Activated naive CD4-positive, alpha-beta T cell treated with anti-CD3 and anti-CD28 coated beads, Interleukin-2, amount 50 U/mL, for 24 hours (primary cell): ENCODE measurements around the gene GDF2.

Source experiments
- H3K27ac Mint-ChIP-seq: one replicate; pipeline ENCODE4 v1.8.0; 2021; ENCODE audit warnings: mild to moderate bottlenecking, mixed read lengths
- H3K27me3 Mint-ChIP-seq: one replicate; pipeline ENCODE4 v1.8.0; 2021; ENCODE audit warnings: mixed read lengths
- H3K36me3 Mint-ChIP-seq: one replicate; pipeline ENCODE4 v1.8.0; 2021; ENCODE audit warnings: mixed read lengths
- H3K4me1 Mint-ChIP-seq: one replicate; pipeline ENCODE4 v1.8.0; 2021; ENCODE audit warnings: mixed read lengths
- H3K4me3 Mint-ChIP-seq: one replicate; pipeline ENCODE4 v1.8.0; 2021; ENCODE audit warnings: mild to moderate bottlenecking, mixed read lengths
- H3K9me3 Mint-ChIP-seq: one replicate; pipeline ENCODE4 v1.8.0; 2021; ENCODE audit warnings: mixed read lengths

The GDF2 gene

DNA sequence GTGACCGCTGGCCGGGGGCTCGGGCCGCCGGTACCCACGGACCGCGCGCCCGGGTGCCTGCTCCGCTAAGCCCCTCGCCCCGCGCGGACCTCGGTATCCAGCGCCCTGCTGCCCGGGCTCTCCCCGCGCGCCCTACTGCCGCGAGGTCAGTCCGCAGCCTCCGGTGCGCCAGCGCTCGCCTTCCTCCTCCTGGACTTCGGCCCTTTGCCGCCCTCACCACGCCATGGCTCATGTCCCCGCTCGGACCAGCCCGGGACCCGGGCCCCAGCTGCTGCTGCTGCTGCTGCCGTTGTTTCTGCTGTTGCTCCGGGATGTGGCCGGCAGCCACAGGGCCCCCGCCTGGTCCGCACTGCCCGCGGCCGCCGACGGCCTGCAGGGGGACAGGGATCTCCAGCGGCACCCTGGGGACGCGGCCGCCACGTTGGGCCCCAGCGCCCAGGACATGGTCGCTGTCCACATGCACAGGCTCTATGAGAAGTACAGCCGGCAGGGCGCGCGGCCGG lies 21.8 kb upstream of the GDF2 start:
- no peaks in the 10 kb centered on the region for H3K9me3 Mint-ChIP-seq
- H3K4me3 Mint-ChIP-seq, result peak overlapping the region; percentile 82
- H3K27me3 Mint-ChIP-seq, result peaks cover 4% of the 10 kb centered on the region
- H3K4me1 Mint-ChIP-seq, result peaks cover 34% of the 10 kb centered on the region
- H3K36me3 Mint-ChIP-seq, result no peaks in the 10 kb centered on the region
- no peak overlapping the region for H3K27ac Mint-ChIP-seq

DNA sequence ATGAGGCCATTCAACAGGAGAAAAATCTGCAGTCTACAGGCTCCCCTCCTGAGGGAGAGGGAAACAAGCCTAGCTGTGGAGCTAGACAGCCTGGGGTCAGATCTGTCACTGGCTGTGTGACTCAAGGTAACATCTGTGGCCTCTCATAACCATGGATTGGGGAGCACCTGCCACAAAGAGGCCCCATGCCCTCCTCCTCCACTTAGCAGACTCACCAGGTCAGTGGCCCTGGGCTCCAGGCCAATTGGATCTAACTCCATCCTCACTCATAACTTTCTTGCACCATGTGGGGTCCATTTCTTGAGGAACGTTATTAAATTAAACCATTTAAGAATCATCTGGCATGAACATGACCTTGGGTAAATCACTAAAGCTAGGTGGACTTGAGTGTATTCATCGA lies 20.4 kb upstream of the GDF2 start:
- peak overlapping the region; percentile 23 for H3K4me3 Mint-ChIP-seq
- peaks cover 39% of the 10 kb centered on the region for H3K4me1 Mint-ChIP-seq
- H3K27ac Mint-ChIP-seq, result no peak overlapping the region
- no peaks in the 10 kb centered on the region for H3K36me3 Mint-ChIP-seq
- H3K27me3 Mint-ChIP-seq, result peaks cover 4% of the 10 kb centered on the region
- H3K9me3 Mint-ChIP-seq, result no peaks in the 10 kb centered on the region

DNA sequence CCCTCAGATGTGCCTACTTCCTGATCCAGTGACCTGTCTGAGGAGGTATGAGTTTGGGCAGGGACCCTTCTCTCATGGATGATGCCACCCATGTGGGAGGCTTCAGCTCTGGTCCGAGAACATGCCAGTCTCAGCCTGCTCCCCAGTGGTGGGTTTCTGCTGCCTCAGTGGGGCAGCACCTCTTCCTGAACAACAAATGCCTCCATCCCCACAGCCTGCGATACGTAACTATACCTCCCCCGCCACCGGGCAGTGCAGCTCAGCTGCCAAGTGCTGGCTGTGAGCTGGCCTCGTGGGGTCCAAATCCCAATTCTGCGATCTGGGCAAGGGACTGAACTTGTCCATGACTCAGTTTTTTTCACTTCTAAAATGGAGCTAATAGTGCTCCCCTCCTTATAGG lies 19.1 kb upstream of the GDF2 start:
- Mint-ChIP-seq H3K4me3 (peak overlapping the region; percentile 43), H3K27ac (no peak overlapping the region), H3K36me3 (no peaks in the 10 kb centered on the region), H3K27me3 (peaks cover 4% of the 10 kb centered on the region), H3K4me1 (peaks cover 47% of the 10 kb centered on the region), H3K9me3 (no peaks in the 10 kb centered on the region)

DNA sequence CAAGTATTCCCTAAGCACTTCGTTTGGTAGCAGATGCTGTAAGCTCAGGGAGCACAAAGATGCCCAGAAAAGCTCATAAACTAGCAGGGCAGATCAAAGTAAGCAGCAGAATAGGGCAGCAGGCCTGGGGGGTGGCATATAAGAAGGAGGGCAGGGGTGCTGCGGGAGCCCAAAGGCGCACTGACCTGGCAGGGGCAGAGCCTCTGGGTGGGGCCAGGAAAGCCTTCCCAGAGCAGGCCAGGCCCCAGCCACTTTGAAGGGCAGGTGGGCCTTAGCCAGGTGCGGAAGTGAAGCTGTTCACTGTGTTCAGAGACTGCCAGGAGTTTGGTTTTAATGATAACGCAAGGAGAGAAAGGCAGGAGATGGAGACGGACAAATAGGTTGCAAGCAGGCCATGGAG lies 18.4 kb upstream of the GDF2 start:
- H3K9me3 Mint-ChIP-seq, result no peaks in the 10 kb centered on the region
- no peaks in the 10 kb centered on the region for H3K36me3 Mint-ChIP-seq
- no peak overlapping the region for H3K4me3 Mint-ChIP-seq
- H3K4me1 Mint-ChIP-seq, result peaks cover 47% of the 10 kb centered on the region
- H3K27ac Mint-ChIP-seq, result no peak overlapping the region
- H3K27me3 Mint-ChIP-seq, result peaks cover 4% of the 10 kb centered on the region

DNA sequence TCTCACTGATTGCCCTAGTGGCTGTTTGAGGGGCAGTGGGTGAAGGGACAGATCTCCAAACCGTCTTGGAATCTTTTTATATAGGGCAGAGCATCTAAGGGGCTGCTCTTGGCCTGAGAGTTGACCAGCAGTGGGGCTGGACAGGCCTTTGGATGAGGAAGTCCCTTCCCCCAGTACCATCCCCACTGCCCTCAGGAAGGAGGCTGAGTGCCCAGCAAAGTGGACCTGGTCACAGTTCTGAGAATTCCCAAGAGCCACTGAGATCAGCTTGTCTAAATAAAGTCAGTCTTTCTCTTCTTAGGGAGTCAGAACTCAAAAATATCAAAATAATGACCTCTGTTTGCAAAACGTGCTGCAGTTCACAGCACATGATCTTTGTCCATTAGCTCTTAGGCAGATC lies 16.7 kb upstream of the GDF2 start:
- H3K36me3 Mint-ChIP-seq, result no peaks in the 10 kb centered on the region
- H3K9me3 Mint-ChIP-seq, result no peaks in the 10 kb centered on the region
- H3K27me3 Mint-ChIP-seq, result peaks cover 2% of the 10 kb centered on the region
- peaks cover 49% of the 10 kb centered on the region for H3K4me1 Mint-ChIP-seq
- no peak overlapping the region for H3K27ac Mint-ChIP-seq
- H3K4me3 Mint-ChIP-seq, result no peak overlapping the region

DNA sequence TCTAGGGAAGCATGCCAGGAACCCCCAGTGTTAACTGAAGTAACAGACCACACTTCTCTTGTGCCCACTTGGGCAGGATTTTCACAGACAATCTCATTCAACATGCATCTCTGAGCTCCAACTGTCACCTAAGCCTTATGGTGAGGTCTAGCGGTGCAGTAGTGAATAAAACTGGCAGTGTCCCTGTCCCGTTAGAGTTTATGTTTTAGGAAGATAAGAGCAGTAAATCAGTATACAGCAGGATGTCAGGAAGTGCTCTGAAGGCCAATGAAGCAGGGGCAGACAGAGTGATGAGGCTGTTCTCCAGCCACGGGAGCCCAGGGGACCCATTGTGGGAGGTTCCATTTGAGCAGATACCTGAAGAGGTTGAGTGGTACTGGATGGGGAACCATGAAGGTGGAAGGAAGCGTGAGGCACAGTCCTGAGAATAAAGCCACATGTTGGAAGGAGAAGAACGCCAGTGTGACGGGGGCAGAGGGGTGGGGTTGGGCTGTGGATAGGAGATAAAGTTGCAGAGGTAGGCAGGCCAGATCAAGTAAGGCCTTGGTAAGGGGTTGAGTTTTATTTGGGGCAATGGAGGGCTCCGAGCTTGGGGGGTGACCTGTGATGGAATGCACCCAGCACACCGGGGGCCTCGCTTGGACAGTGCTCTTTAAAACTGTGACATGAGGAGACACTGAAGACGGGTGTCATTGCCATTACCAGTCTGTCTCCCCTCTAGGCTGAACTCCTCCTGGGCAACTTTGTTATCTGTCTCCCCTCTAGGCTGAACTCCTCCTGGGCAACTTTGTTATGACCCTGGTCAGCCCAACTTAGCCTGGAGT lies 15.7 kb upstream of the GDF2 start:
- Mint-ChIP-seq H3K4me1 (peaks cover 53% of the 10 kb centered on the region), H3K9me3 (no peaks in the 10 kb centered on the region), H3K27ac (no peak overlapping the region), H3K27me3 (no peaks in the 10 kb centered on the region), H3K36me3 (no peaks in the 10 kb centered on the region), H3K4me3 (no peak overlapping the region)

DNA sequence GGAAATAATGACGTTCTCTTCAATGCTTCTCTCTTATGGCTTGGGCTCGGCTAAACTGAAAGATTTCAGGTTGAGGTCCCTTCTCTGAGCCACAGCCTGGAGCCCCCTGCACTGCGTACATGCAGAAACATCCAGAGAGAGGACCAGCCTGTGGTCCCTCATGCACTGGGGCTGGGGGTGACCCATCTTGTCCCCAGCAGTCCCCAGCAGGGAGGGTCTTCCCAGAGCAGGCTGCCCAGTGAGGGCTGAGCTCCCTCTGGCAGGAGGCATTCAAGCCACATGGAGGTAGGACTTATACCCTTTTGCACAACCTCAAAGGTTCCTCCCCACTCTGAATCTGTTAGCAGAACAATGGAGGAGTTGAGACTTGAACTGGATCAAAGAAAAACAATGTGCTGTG lies 14.9 kb upstream of the GDF2 start:
- Mint-ChIP-seq H3K36me3 (no peaks in the 10 kb centered on the region), H3K4me1 (peaks cover 52% of the 10 kb centered on the region), H3K9me3 (no peaks in the 10 kb centered on the region), H3K27ac (no peak overlapping the region), H3K27me3 (no peaks in the 10 kb centered on the region), H3K4me3 (no peak overlapping the region)

DNA sequence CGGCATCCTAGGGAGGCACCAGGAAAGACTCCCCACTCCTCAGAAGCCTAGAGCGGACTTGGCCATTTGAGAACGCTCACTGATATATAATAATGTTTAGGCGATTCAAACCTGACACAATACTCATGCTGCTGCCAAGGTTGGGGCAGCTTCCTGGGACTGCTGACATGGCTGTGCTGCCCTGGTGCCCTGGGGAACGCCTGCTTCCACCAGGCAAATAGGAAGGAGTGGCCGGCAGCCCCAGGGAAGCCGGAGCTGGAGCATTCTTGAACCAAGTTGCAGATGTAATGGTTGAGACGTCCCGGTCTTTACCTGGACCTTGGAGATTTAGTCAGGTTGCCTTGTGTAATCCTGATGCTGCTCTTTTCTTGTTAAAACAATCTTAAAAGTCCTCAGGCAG lies 13.5 kb upstream of the GDF2 start:
- Mint-ChIP-seq H3K4me3 (no peak overlapping the region), H3K4me1 (peaks cover 43% of the 10 kb centered on the region), H3K27me3 (no peaks in the 10 kb centered on the region), H3K9me3 (no peaks in the 10 kb centered on the region), H3K27ac (no peak overlapping the region), H3K36me3 (no peaks in the 10 kb centered on the region)

DNA sequence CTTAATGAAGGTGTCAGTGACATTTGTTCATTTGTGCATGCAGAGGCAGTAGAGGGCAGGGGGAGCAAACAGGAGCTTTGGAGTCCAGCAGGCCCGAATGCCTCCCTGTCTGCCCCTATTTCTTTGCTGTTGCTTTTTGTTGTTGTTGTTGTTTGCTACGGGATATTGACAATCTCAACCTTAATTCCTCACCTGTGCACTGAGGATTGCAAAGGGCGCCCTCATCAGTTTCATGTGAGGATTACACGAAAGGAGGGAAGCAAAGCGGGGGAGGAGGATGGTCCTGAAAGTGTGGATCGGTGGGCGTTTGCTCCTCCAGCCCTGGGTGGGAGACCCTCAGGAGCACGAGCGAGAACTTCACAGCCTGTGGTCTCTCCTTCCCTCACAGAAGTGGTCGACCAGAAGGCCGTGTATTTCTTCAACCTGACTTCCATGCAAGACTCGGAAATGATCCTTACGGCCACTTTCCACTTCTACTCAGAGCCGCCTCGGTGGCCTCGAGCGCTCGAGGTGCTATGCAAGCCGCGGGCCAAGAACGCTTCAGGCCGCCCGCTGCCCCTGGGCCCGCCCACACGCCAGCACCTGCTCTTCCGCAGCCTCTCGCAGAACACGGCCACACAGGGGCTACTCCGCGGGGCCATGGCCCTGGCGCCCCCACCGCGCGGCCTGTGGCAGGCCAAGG lies 12.7 kb upstream of the GDF2 start:
- Mint-ChIP-seq H3K27me3 (no peaks in the 10 kb centered on the region), H3K4me1 (peaks cover 43% of the 10 kb centered on the region), H3K27ac (no peak overlapping the region), H3K4me3 (no peak overlapping the region), H3K9me3 (no peaks in the 10 kb centered on the region), H3K36me3 (no peaks in the 10 kb centered on the region)

DNA sequence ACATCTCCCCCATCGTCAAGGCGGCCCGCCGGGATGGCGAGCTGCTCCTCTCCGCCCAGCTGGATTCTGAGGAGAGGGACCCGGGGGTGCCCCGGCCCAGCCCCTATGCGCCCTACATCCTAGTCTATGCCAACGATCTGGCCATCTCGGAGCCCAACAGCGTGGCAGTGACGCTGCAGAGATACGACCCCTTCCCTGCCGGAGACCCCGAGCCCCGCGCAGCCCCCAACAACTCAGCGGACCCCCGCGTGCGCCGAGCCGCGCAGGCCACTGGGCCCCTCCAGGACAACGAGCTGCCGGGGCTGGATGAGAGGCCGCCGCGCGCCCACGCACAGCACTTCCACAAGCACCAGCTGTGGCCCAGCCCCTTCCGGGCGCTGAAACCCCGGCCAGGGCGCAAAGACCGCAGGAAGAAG lies 12.2 kb upstream of the GDF2 start:
- no peak overlapping the region for H3K4me3 Mint-ChIP-seq
- peaks cover 39% of the 10 kb centered on the region for H3K4me1 Mint-ChIP-seq
- no peaks in the 10 kb centered on the region for H3K36me3 Mint-ChIP-seq
- no peaks in the 10 kb centered on the region for H3K27me3 Mint-ChIP-seq
- no peaks in the 10 kb centered on the region for H3K9me3 Mint-ChIP-seq
- no peak overlapping the region for H3K27ac Mint-ChIP-seq

DNA sequence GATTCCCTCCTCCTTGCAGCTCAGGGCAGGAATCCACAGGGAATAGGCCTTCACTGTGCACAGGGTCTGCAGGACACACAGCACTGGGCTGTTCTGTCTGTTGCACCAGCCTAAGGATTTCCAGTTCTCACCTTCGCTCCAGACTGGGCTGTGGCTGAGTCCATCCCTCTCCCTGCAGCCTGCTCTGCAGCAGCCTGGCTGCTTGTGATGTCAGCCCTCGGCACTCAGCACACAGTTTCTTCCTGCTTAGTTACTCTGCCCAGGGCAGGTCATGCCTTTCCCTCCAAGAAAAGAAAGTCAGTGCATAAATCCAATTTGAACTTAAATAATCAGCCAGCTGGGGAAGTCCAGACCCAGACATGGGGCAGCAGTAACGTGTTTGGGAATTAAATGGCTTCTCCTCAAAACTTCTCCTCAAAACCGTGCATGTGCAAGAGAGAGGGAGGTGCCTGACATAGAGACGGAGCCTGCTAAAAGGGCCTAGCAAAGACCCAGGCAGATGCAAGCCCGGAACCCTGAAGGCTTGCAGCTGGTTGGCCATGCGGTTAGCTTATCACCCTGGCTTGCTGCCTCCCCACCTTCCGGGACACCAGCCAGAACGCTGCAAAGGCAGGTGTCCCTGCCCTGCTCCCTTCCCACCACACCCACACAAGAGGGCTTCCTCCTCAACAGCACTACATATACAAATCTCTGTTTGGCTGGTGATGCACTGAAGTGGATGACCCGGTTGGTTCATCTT lies 10.9 kb upstream of the GDF2 start:
- Mint-ChIP-seq H3K27me3 (no peaks in the 10 kb centered on the region), H3K36me3 (no peaks in the 10 kb centered on the region), H3K9me3 (no peaks in the 10 kb centered on the region), H3K27ac (peak overlapping the region; percentile 79), H3K4me3 (peak overlapping the region; percentile 52), H3K4me1 (peaks cover 35% of the 10 kb centered on the region)

DNA sequence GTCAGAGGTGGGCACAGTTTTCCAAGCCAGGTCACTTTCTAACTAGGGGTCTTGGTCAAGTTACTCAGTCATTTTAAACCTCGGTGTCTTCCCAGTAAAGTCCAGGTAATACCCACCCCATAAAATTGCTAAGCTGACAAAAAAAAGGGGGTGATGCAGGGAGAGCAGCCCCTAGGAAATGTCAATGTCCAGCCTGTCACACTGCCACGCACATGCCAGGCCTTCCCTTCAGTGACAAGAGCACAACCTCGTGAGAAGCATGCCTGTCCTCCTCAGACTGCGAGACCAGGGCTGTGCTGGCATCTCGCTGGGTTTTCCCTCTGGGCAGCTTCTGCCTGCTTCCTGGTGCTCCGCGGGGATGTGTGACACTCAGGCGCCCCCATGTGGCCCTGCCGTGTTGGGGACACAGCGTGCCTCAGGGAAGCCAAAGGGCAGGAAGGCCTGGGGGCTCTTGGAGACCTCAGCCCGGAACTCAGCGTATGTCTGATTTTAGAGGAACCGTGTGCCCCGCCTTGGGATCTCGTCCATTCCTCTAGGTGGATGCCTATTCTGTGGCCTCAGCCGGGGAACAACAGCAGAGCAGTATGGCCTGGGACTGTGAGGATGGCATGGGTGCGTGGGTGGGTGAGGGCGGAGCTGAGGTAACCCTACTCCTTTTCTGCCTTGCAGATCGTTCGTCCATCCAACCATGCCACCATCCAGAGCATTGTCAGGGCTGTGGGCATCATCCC lies 10.2 kb upstream of the GDF2 start:
- peak overlapping the region; percentile 79 for H3K27ac Mint-ChIP-seq
- H3K4me3 Mint-ChIP-seq, result peak overlapping the region; percentile 52
- no peaks in the 10 kb centered on the region for H3K27me3 Mint-ChIP-seq
- no peaks in the 10 kb centered on the region for H3K9me3 Mint-ChIP-seq
- peaks cover 29% of the 10 kb centered on the region for H3K4me1 Mint-ChIP-seq
- H3K36me3 Mint-ChIP-seq, result no peaks in the 10 kb centered on the region

DNA sequence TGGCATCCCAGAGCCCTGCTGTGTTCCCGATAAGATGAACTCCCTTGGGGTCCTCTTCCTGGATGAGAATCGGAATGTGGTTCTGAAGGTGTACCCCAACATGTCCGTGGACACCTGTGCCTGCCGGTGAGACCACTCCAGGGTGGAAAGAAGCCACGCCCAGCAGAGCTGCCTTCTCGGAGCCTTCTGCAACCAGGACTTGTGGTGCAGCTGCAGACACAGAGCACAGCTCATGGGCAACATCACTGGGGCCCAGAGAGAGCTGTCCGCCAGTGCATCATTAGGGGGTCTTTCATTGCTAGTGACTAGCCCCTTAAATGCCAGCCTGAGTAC lies 9.6 kb upstream of the GDF2 start:
- Mint-ChIP-seq H3K4me1 (peaks cover 24% of the 10 kb centered on the region), H3K9me3 (no peaks in the 10 kb centered on the region), H3K4me3 (no peak overlapping the region), H3K27ac (no peak overlapping the region), H3K27me3 (no peaks in the 10 kb centered on the region), H3K36me3 (no peaks in the 10 kb centered on the region)

DNA sequence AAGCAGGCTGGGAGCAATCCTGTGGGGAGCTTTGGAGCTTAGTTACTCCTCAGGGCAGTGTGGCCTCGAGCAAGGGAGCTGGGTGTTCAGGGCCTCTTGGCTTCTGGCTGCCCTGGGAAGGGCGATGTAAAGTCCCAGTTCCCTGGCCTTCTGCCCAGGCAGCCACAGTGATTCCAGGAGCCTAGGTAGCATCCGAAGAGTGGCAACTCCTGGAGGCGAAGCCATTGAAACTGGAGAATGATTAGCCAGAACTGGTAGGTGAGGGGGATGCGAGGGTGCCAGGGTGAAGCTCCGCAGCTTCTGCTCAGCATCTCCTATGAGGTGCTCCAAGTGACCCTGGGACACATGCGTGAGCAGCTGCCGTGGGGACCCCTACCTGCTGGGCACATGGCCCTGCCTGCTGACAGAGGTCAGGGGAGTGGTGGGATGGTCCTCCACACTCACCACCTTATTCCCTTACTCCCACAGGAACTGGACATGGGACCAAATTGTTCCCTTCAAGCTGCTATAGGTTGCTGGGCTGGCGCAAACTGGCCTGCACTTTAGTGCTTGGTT lies 7.8 kb upstream of the GDF2 start:
- Mint-ChIP-seq H3K9me3 (no peaks in the 10 kb centered on the region), H3K27me3 (no peaks in the 10 kb centered on the region), H3K4me3 (no peak overlapping the region), H3K27ac (no peak overlapping the region), H3K36me3 (no peaks in the 10 kb centered on the region), H3K4me1 (peaks cover 20% of the 10 kb centered on the region)

DNA sequence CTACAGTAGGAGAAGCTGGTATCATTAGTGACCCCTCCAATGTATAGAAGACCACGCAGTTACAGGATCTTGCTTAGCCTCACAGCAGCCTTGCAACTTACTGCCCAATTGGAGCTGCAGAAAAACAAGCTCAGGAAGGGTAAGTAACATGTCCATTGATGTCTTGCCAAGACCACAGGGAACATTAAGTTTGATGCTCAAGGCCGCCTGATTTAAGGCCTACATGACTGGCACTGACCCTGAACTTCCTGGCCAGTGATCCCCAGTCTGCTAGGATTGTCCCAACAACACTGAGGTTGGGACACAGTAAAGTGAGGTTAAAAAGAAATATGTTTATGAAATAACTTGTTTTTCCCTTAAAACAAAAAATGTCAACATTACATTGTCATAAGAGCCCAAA lies 6.8 kb upstream of the GDF2 start:
- no peaks in the 10 kb centered on the region for H3K9me3 Mint-ChIP-seq
- no peak overlapping the region for H3K4me3 Mint-ChIP-seq
- H3K36me3 Mint-ChIP-seq, result no peaks in the 10 kb centered on the region
- H3K4me1 Mint-ChIP-seq, result peaks cover 18% of the 10 kb centered on the region
- no peaks in the 10 kb centered on the region for H3K27me3 Mint-ChIP-seq
- H3K27ac Mint-ChIP-seq, result no peak overlapping the region
